NCI-H2227 treated with DMSO at 0.1 percent for 48 hours (cell line): ENCODE measurements around the gene FAM110D.

Experiments
- DNase-seq: peaks from one replicate; lab custom pipeline; 2025; lab: John Stamatoyannopoulos, UW

Gene FAM110D

GRCh38 chr1:26163684-26164035, 4.8 kb downstream of the FAM110D start:
- no peak for DNase-seq

- no peak for DNase-seq
These were observed 5.4 kb downstream of the FAM110D start for GRCh38 chr1:26164036-26164860.

GRCh38 chr1:26164861-26165842, 6.3 kb downstream of the FAM110D start:
- no peak for DNase-seq

GRCh38 chr1:26166719-26167281, 7.9 kb downstream of the FAM110D start:
- DNase-seq = no peak

- no peak for DNase-seq
These were observed 9.7 kb downstream of the FAM110D start, which contains the start of gene C1orf232 for GRCh38 chr1:26168410-26169197. C1orf232 (minus strand) TSS chr1:26168963; CDS start chr1:26168499, 464 bp downstream.

GRCh38 chr1:26169198-26169554, 10.3 kb downstream of the FAM110D start:
- no peak for DNase-seq

- DNase-seq = peak; percentile 73
These were observed 11.0 kb downstream of the FAM110D start, which contains the start of gene ZNF593 for GRCh38 chr1:26169669-26170471. ZNF593 (plus strand) TSS chr1:26169908; CDS start chr1:26169984, 76 bp downstream.

GRCh38 chr1:26170472-26170821, 11.6 kb downstream of the FAM110D start:
- DNase-seq = no peak

GRCh38 chr1:26171084-26172072, 12.5 kb downstream of the FAM110D start, which contains the start of gene ZNF593OS:
ZNF593OS (minus strand) TSS chr1:26171832; CDS start chr1:26171661, 171 bp downstream.
- no peak for DNase-seq

GRCh38 chr1:26175346-26175745, 16.5 kb downstream of the FAM110D start:
- DNase-seq = no peak

- no peak for DNase-seq
These were observed 18.4 kb downstream of the FAM110D start, which contains the start of gene CNKSR1 for GRCh38 chr1:26177182-26177684. CNKSR1 (plus strand) TSS chr1:26177491; CDS start chr1:26177548, 57 bp downstream.

- DNase-seq = no peak
These were observed 21.2 kb downstream of the FAM110D start for GRCh38 chr1:26180010-26180506.

- DNase-seq = no peak
These were observed 22.9 kb downstream of the FAM110D start for GRCh38 chr1:26181586-26182382.

GRCh38 chr1:26182383-26182696, 23.5 kb downstream of the FAM110D start:
- DNase-seq = no peak

GRCh38 chr1:26184086-26184485, 25.2 kb downstream of the FAM110D start:
- DNase-seq = no peak

- DNase-seq = no peak
These were observed 26.0 kb downstream of the FAM110D start for GRCh38 chr1:26184883-26185282.

GRCh38 chr1:26187882-26188281, 29.0 kb downstream of the FAM110D start:
- no peak for DNase-seq

GRCh38 chr1:26188477-26188876, 29.6 kb downstream of the FAM110D start:
- DNase-seq = no peak
